ENCODE results near the gene TCEAL7. TPM values are rescaled to one million over a fixed set of nuclear protein-coding genes. Genes with fewer than 3 reads are reported as not detected.

TCEAL7 gene
- total and polyA plus RNA-seq, 2 of the 13 experiments (the other 11 are each of a cell fraction or from before 2014, with no cell fraction given) = not detected

DNA sequence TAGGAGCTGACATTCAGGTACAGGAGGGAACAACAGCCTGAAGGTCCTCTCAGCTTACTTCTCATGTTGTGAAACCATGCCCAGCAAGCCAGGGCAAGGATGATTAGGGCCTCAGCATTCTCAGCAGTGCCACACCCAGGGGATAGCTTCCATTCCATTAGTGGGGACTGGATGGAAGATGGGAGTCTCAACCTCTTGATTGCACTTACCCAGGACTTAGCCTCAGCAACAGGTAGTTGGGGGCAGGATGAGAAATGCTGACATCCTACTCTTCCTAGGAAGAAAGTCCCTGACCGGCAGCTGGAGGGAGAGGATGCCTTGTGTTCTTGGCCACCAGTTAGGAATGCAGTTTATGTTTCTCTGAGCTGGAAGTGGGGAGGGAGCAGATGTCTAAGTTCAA, 37.5 kb downstream of the TCEAL7 start (continued):
- TF ChIP-seq, protein P1, sequence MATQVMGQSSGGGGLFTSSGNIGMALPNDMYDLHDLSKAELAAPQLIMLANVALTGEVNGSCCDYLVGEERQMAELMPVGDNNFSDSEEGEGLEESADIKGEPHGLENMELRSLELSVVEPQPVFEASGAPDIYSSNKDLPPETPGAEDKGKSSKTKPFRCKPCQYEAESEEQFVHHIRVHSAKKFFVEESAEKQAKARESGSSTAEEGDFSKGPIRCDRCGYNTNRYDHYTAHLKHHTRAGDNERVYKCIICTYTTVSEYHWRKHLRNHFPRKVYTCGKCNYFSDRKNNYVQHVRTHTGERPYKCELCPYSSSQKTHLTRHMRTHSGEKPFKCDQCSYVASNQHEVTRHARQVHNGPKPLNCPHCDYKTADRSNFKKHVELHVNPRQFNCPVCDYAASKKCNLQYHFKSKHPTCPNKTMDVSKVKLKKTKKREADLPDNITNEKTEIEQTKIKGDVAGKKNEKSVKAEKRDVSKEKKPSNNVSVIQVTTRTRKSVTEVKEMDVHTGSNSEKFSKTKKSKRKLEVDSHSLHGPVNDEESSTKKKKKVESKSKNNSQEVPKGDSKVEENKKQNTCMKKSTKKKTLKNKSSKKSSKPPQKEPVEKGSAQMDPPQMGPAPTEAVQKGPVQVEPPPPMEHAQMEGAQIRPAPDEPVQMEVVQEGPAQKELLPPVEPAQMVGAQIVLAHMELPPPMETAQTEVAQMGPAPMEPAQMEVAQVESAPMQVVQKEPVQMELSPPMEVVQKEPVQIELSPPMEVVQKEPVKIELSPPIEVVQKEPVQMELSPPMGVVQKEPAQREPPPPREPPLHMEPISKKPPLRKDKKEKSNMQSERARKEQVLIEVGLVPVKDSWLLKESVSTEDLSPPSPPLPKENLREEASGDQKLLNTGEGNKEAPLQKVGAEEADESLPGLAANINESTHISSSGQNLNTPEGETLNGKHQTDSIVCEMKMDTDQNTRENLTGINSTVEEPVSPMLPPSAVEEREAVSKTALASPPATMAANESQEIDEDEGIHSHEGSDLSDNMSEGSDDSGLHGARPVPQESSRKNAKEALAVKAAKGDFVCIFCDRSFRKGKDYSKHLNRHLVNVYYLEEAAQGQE (IDR thresholded peaks at IDR 0.05; ENCODE audit: borderline replicate concordance in 1 of 2, low read depth in 1 of 2, low read length in 2 of 2) = no peak

DNA sequence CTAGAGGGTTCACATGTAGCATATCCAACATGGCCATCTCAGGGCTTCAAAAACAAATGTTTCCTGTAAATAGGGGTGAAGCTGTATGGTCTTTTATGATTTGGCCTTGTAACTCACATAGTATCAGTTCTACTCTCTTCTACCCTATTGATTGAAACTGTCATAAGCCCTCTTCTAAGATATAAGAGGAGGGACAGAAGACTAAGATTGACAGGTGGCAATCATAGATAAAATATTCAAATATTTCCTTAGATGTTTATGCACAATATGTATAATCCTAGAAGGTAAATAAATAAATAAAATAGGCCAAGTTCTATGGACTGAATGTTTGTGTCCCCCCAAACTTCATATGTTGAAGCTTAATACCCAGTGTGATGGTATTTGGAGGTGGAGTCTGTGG, 39.4 kb downstream of the TCEAL7 start:
- Histone ChIP-seq H3K79me2 (ENCODE audit: insufficient read depth, low read length) (no peaks in the 10 kb centered on the region), H3K27ac (ENCODE audit: extremely low read length, insufficient read depth, low read length) (no peak overlapping the region), H2AFZ (ENCODE audit: low read length) (no peak overlapping the region), H3K4me3 (replicated peaks in 1 of 3; ENCODE audit: insufficient read depth in 1 of 3, low read depth in 2 of 3, low read length in 3 of 3) (no peak overlapping the region), H3K27me3 (ENCODE audit: control insufficient read depth in 1 of 2, insufficient read depth in 2 of 2, low read length in 2 of 2) (no peaks in the 10 kb centered on the region), H3K4me1 (ENCODE audit: insufficient read depth, low read length) (no peaks in the 10 kb centered on the region), H3K36me3 (replicated peaks in 1 of 2; ENCODE audit: control insufficient read depth in 1 of 2, insufficient read depth in 2 of 2, low read length in 2 of 2) (no peaks in the 10 kb centered on the region), H3K9ac (ENCODE audit: insufficient read depth, low read depth, low read length) (no peak overlapping the region), H4K20me1 (ENCODE audit: insufficient read depth, low read length) (no peaks in the 10 kb centered on the region), H3K4me2 (ENCODE audit: low read depth, low read length) (no peak overlapping the region), H3K9me3 (ENCODE audit: low read length) (no peaks in the 10 kb centered on the region)
- TF ChIP-seq KMT2B (CRISPR knock-in tag; IDR thresholded peaks at IDR 0.05) (no peak), PLRG1 (conservative IDR thresholded peaks at IDR 0.05) (no peak), GTF2F1 (IDR thresholded peaks at IDR 0.05; ENCODE audit: low read length) (no peak), NONO (IDR thresholded peaks at IDR 0.05) (no peak), NONO (CRISPR knock-in tag; conservative IDR thresholded peaks at IDR 0.05) (no peak), JUND (CRISPR knock-in tag; IDR thresholded peaks at IDR 0.05) (no peak), GATAD2A (CRISPR knock-in tag; IDR thresholded peaks at IDR 0.05) (no peak), ZNF160 (CRISPR knock-in tag; IDR thresholded peaks at IDR 0.05) (no peak), DNMT3B (CRISPR knock-in tag; conservative IDR thresholded peaks at IDR 0.05) (no peak), ZSCAN25 (CRISPR knock-in tag; IDR thresholded peaks at IDR 0.05) (no peak), YEATS4 (CRISPR knock-in tag; IDR thresholded peaks at IDR 0.05; ENCODE audit: borderline replicate concordance) (no peak), PPARG (CRISPR knock-in tag; conservative IDR thresholded peaks at IDR 0.05) (no peak), ZNF883 (CRISPR knock-in tag; IDR thresholded peaks at IDR 0.05; ENCODE audit: not compliant biosample characterization) (no peak)
- TF ChIP-seq, protein P2, sequence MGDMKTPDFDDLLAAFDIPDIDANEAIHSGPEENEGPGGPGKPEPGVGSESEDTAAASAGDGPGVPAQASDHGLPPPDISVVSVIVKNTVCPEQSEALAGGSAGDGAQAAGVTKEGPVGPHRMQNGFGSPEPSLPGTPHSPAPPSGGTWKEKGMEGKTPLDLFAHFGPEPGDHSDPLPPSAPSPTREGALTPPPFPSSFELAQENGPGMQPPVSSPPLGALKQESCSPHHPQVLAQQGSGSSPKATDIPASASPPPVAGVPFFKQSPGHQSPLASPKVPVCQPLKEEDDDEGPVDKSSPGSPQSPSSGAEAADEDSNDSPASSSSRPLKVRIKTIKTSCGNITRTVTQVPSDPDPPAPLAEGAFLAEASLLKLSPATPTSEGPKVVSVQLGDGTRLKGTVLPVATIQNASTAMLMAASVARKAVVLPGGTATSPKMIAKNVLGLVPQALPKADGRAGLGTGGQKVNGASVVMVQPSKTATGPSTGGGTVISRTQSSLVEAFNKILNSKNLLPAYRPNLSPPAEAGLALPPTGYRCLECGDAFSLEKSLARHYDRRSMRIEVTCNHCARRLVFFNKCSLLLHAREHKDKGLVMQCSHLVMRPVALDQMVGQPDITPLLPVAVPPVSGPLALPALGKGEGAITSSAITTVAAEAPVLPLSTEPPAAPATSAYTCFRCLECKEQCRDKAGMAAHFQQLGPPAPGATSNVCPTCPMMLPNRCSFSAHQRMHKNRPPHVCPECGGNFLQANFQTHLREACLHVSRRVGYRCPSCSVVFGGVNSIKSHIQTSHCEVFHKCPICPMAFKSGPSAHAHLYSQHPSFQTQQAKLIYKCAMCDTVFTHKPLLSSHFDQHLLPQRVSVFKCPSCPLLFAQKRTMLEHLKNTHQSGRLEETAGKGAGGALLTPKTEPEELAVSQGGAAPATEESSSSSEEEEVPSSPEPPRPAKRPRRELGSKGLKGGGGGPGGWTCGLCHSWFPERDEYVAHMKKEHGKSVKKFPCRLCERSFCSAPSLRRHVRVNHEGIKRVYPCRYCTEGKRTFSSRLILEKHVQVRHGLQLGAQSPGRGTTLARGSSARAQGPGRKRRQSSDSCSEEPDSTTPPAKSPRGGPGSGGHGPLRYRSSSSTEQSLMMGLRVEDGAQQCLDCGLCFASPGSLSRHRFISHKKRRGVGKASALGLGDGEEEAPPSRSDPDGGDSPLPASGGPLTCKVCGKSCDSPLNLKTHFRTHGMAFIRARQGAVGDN (CRISPR knock-in tag; IDR thresholded peaks at IDR 0.05) = no peak
- TF ChIP-seq, protein P3, sequence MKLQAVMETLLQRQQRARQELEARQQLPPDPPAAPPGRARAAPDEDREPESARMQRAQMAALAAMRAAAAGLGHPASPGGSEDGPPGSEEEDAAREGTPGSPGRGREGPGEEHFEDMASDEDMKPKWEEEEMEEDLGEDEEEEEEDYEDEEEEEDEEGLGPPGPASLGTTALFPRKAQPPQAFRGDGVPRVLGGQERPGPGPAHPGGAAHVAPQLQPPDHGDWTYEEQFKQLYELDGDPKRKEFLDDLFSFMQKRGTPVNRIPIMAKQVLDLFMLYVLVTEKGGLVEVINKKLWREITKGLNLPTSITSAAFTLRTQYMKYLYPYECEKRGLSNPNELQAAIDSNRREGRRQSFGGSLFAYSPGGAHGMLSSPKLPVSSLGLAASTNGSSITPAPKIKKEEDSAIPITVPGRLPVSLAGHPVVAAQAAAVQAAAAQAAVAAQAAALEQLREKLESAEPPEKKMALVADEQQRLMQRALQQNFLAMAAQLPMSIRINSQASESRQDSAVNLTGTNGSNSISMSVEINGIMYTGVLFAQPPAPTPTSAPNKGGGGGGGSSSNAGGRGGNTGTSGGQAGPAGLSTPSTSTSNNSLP (IDR thresholded peaks at IDR 0.05; ENCODE audit: low read depth, low read length) = no peak
- FAIRE-seq = no peak
- intact Hi-C loops (cut with micrococcal nuclease; ENCODE audit: unreplicated experiment) = no loop called here
- ChIA-PET POLR2A (no interaction called here), CTCF (ENCODE audit: low intra/inter-chr PET ratio, low total read pairs) (no interaction called here)
- in situ Hi-C loops (cut with HindIII; ENCODE audit: extremely low pct_ligation_motif_present, low pct_unique_long_range_greater_than_20kb) = no loop called here
- DNase-seq (ENCODE audit: low spot score) = no peak
- no TSS peak for BruUV-seq (replicated peaks)
- ATAC-seq = no peak

All from HepG2 (cell line).